SK-N-SH (cell line): ENCODE results near the gene PTGDR2.

Source experiments
- CTCF ChIP-seq: fragments of 200-600 bp; sonication (generic); IDR thresholded peaks from 2 replicates; pipeline ENCODE4 v1.6.1; 2017; ENCODE audit warnings: antibody characterized with exemption, mild to moderate bottlenecking, moderate library complexity
- EP300 ChIP-seq, 2 experiments: IDR thresholded peaks; 2 replicates each; pipeline versions ENCODE4 v1.4.0 to v1.6.1; 2012; ENCODE audit warnings: borderline replicate concordance in 1 of 2, low read depth in 1 of 2, low read length in 1 of 2
- JUND ChIP-seq: IDR thresholded peaks from 2 replicates; pipeline ENCODE4 v1.4.0; 2012
- NRF1 ChIP-seq: IDR thresholded peaks from 2 replicates; pipeline ENCODE4 v1.6.1; 2012; ENCODE audit warnings: low read depth, mild to moderate bottlenecking, low read length
- POLR2AphosphoS5 ChIP-seq: IDR thresholded peaks from 2 replicates; pipeline ENCODE4 v1.6.1; 2012; ENCODE audit warnings: low read depth, low read length
- RAD21 ChIP-seq: IDR thresholded peaks from 2 replicates; pipeline ENCODE4 v1.6.1; 2012; ENCODE audit warnings: mild to moderate bottlenecking, low read length
- REST ChIP-seq: IDR thresholded peaks from 2 replicates; pipeline ENCODE4 v1.6.1; 2012; ENCODE audit warnings: mild to moderate bottlenecking, low read depth, low read length, moderate library complexity
- YY1 ChIP-seq: IDR thresholded peaks from 2 replicates; pipeline ENCODE4 v1.4.0; 2012; ENCODE audit warnings: low read depth, mild to moderate bottlenecking

GRCh38 chr11:60900673-60901404, 45.1 kb upstream of the PTGDR2 start:
- TF ChIP-seq CTCF = no peak
- no peak for TF ChIP-seq NRF1
- no peak for TF ChIP-seq REST
- TF ChIP-seq RAD21 = no peak
- no peak for TF ChIP-seq YY1
- TF ChIP-seq JUND = no peak
- TF ChIP-seq EP300 (IDR thresholded peaks at IDR 0.05; ENCODE audit: borderline replicate concordance in 1 of 2, low read depth in 1 of 2, low read length in 1 of 2) = no peak
- TF ChIP-seq POLR2AphosphoS5 = no peak
